ENCODE data around the gene SPATA33. TPM values are rescaled to one million over a fixed set of nuclear protein-coding genes. Genes with fewer than 3 reads are reported as not detected.

Gene SPATA33
- total RNA-seq, 1 experiment from 2014 or later = 17.4 TPM

- H3K36me3 Mint-ChIP-seq (ENCODE audit: insufficient read depth in 1 of 3, low read depth in 3 of 3) = peaks cover 0 to 5% (median 3%) of the 10 kb centered on the region in 3 experiments; a peak in 3 of 7 replicates
- no peak overlapping the region for H2AFZ ChIP-seq (ENCODE audit: low read length)
- peaks cover 6 to 24% of the 10 kb centered on the region in 2 experiments for H3K4me1 Mint-ChIP-seq
- H3K79me1 ChIP-seq (ENCODE audit: insufficient read depth, low read depth, low read length, poor library complexity, severe bottlenecking) = no peaks in the 10 kb centered on the region
- peaks cover 0 to 2% of the 10 kb centered on the region in 2 experiments; a peak in 2 of 5 replicates for H3K9me3 Mint-ChIP-seq
- no peaks in the 10 kb centered on the region for H3K23me2 ChIP-seq (ENCODE audit: insufficient read length, low read depth, low read length, poor library complexity, severe bottlenecking)
- H3K27me3 Mint-ChIP-seq (ENCODE audit: low read depth) = no peaks in the 10 kb centered on the region; the same call in 1 of the 2 replicates
- no peak overlapping the region for H3K27ac ChIP-seq (ENCODE audit: insufficient read length, low read depth, low read length)
- no peak overlapping the region for H4K5ac ChIP-seq (ENCODE audit: insufficient read length, low read depth, low read length)
- H3K14ac ChIP-seq (ENCODE audit: insufficient read depth, low read length) = no peak overlapping the region
- H2BK15ac ChIP-seq (ENCODE audit: low read depth, low read length) = no peak overlapping the region
- no peak overlapping the region for H3T11ph ChIP-seq (ENCODE audit: low read length)
- H3K9me3 ChIP-seq (ENCODE audit: control insufficient read depth, low read depth, low read length) = no peaks in the 10 kb centered on the region
- no peak overlapping the region for H2BK20ac ChIP-seq (ENCODE audit: low read depth, low read length, poor library complexity, severe bottlenecking)
- no peak overlapping the region for H3K18ac ChIP-seq (ENCODE audit: insufficient read length, low read depth, low read length)
- H2BK12ac ChIP-seq (ENCODE audit: insufficient read length, low read depth, low read length) = no peak overlapping the region
- no peak overlapping the region for H2BK120ac ChIP-seq (ENCODE audit: low read depth, low read length, poor library complexity, severe bottlenecking)
- H3K4me1 ChIP-seq (ENCODE audit: insufficient read depth, low read length) = no peaks in the 10 kb centered on the region; the same call in 1 of the 2 replicates
- H4K8ac ChIP-seq (replicated peaks; ENCODE audit: insufficient read length, low read depth, low read length) = no peak overlapping the region
- no peak overlapping the region for H3K4me3 Mint-ChIP-seq
- no peak overlapping the region for H3K4ac ChIP-seq (ENCODE audit: low read depth, low read length)
- no peaks in the 10 kb centered on the region for H4K20me1 ChIP-seq (ENCODE audit: control insufficient read depth, insufficient read depth, insufficient read length)
- H3K27me3 ChIP-seq (ENCODE audit: insufficient read depth, low read length) = no peaks in the 10 kb centered on the region
- WGBS (ENCODE audit: extremely low coverage, insufficient read length, low lambda C conversion rate) = no CpG with 5 or more reads among the region's 13 CpGs
- H3K23ac ChIP-seq (ENCODE audit: insufficient read length, low read depth, low read length) = no peak overlapping the region
- no peak overlapping the region for H2AK5ac ChIP-seq (ENCODE audit: insufficient read length, low read length)
- no peak for DNase-seq
- no peak overlapping the region for H4K91ac ChIP-seq (ENCODE audit: insufficient read length, low read depth, low read length)
- peak overlapping the region in 1 of 3 experiments; percentile 74; a peak in 1 of 7 replicates for H3K27ac Mint-ChIP-seq
- no peak overlapping the region for H3K56ac ChIP-seq (ENCODE audit: insufficient read length, low read depth, low read length)
- no peak overlapping the region for H3K4me2 ChIP-seq (ENCODE audit: insufficient read depth, insufficient read length, low read length)
- H3K79me2 ChIP-seq (ENCODE audit: insufficient read depth, low read length) = no peaks in the 10 kb centered on the region
- no peak overlapping the region for H2BK5ac ChIP-seq (ENCODE audit: insufficient read length, low read length)
- H3K9ac ChIP-seq (ENCODE audit: extremely low read depth, insufficient read length, low read length) = no peak overlapping the region
- no peak for TF ChIP-seq CTCF (conservative IDR thresholded peaks at IDR 0.05)
These were observed 42.5 kb upstream of the SPATA33 start for GRCh38 chr16:89615176-89615575.
